Measurements from ENCODE around the gene CDH13.

The CDH13 gene

GRCh38 chr16:82653550-82654511 lies 27.1 kb downstream of the CDH13 start:
- peak; percentile 78 for ATAC-seq
- peak; percentile 26 for DNase-seq

GRCh38 chr16:82655072-82655714 lies 28.4 kb downstream of the CDH13 start:
- ATAC-seq: peak; percentile 72
- DNase-seq: peak; percentile 55

GRCh38 chr16:82655720-82656490 lies 29.1 kb downstream of the CDH13 start:
- DNase-seq: no peak
- ATAC-seq: no peak

- no peak for ATAC-seq
- DNase-seq: no peak
Measured at GRCh38 chr16:82657239-82657638, 30.5 kb downstream of the CDH13 start.

- ATAC-seq: no peak
- DNase-seq: no peak
Measured at GRCh38 chr16:82657786-82658185, 31.0 kb downstream of the CDH13 start.

- ATAC-seq (no peak), DNase-seq (no peak)
Measured at GRCh38 chr16:82658796-82659195, 32.0 kb downstream of the CDH13 start.

- ATAC-seq (no peak), DNase-seq (peak; percentile 29)
Measured at GRCh38 chr16:82660075-82660645, 33.4 kb downstream of the CDH13 start.

- ATAC-seq (no peak), DNase-seq (no peak)
Measured at GRCh38 chr16:82660966-82661365, 34.2 kb downstream of the CDH13 start.

- no peak for ATAC-seq
- no peak for DNase-seq
Measured at GRCh38 chr16:82664181-82664580, 37.4 kb downstream of the CDH13 start.

GRCh38 chr16:82665025-82665424 lies 38.3 kb downstream of the CDH13 start:
- no peak for ATAC-seq

GRCh38 chr16:82667437-82667836 lies 40.7 kb downstream of the CDH13 start:
- DNase-seq (no peak), ATAC-seq (no peak)

More at GRCh38 chr16:82665025-82665424, 38.3 kb downstream of the CDH13 start:
- DNase-seq: no peak

- ATAC-seq (no peak), DNase-seq (no peak)
Measured at GRCh38 chr16:82668094-82668493, 41.3 kb downstream of the CDH13 start.

- no peak for ATAC-seq
- DNase-seq: peak; percentile 42
Measured at GRCh38 chr16:82671741-82672140, 45.0 kb downstream of the CDH13 start.

GRCh38 chr16:82672676-82673075 lies 45.9 kb downstream of the CDH13 start:
- no peak for ATAC-seq
- DNase-seq: no peak

- DNase-seq: no peak
- ATAC-seq: no peak
Measured at GRCh38 chr16:82675300-82675699, 48.5 kb downstream of the CDH13 start.

GRCh38 chr16:82681592-82681991 lies 54.8 kb downstream of the CDH13 start:
- DNase-seq: no peak
- no peak for ATAC-seq

GRCh38 chr16:82682767-82683166 lies 56.0 kb downstream of the CDH13 start:
- no peak for DNase-seq
- no peak for ATAC-seq

- DNase-seq (no peak), ATAC-seq (no peak)
Measured at GRCh38 chr16:82684256-82684655, 57.5 kb downstream of the CDH13 start.

- ATAC-seq: no peak
- no peak for DNase-seq
Measured at GRCh38 chr16:82685526-82685925, 58.8 kb downstream of the CDH13 start.

GRCh38 chr16:82694239-82694874 lies 67.6 kb downstream of the CDH13 start:
- no peak for DNase-seq
- no peak for ATAC-seq

- no peak for DNase-seq
- ATAC-seq: no peak
Measured at GRCh38 chr16:82695806-82696205, 69.0 kb downstream of the CDH13 start.

- no peak for ATAC-seq
- DNase-seq: no peak
Measured at GRCh38 chr16:82699260-82699659, 72.5 kb downstream of the CDH13 start.
